Measurements from ENCODE around the gene LSAMP. TPM values are rescaled to one million over a fixed set of nuclear protein-coding genes. Genes with fewer than 3 reads are reported as not detected.

The LSAMP gene
- total RNA-seq, 4 donors from 2014 or later = 4.3 to 5.2 (median 5.0) TPM

- Histone ChIP-seq H3K4me3 (no peak overlapping the region), H3K36me3 (no peaks in the 10 kb centered on the region), H3K9me3 (no peaks in the 10 kb centered on the region), H3K27me3 (no peaks in the 10 kb centered on the region), H3K27ac (no peak overlapping the region), H3K4me1 (no peaks in the 10 kb centered on the region)
- no peak for DNase-seq (ENCODE audit: low spot score in 2 of 2)
- TF ChIP-seq CTCF (IDR thresholded peaks at IDR 0.05) (no peak), POLR2A (IDR thresholded peaks at IDR 0.05) (no peak), POLR2AphosphoS5 (IDR thresholded peaks at IDR 0.05) (no peak), EP300 (IDR thresholded peaks at IDR 0.05) (no peak)
These were observed 606.0 kb downstream of the LSAMP start for GRCh38 chr3:115839246-115839645.

- Histone ChIP-seq H3K4me3 (no peak overlapping the region), H3K27me3 (no peaks in the 10 kb centered on the region), H3K36me3 (no peaks in the 10 kb centered on the region), H3K4me1 (peaks cover 4% of the 10 kb centered on the region), H3K9me3 (no peaks in the 10 kb centered on the region), H3K27ac (no peak overlapping the region)
- TF ChIP-seq CTCF (IDR thresholded peaks at IDR 0.05) (no peak), POLR2A (IDR thresholded peaks at IDR 0.05) (no peak), EP300 (IDR thresholded peaks at IDR 0.05) (no peak), POLR2AphosphoS5 (IDR thresholded peaks at IDR 0.05) (no peak)
- no peak for DNase-seq (ENCODE audit: low spot score in 2 of 2)
- 93% methylated on average over 8 of the region's 8 CpGs for WGBS
These were observed 606.5 kb downstream of the LSAMP start for GRCh38 chr3:115838786-115839185.

GRCh38 chr3:115836944-115837343, 608.3 kb downstream of the LSAMP start:
- Histone ChIP-seq H3K27me3 (no peaks in the 10 kb centered on the region), H3K27ac (no peak overlapping the region), H3K4me1 (peaks cover 12% of the 10 kb centered on the region), H3K9me3 (no peaks in the 10 kb centered on the region), H3K36me3 (no peaks in the 10 kb centered on the region), H3K4me3 (no peak overlapping the region)
- DNase-seq (ENCODE audit: low spot score in 2 of 2) = no peak
- WGBS = 51% methylated on average over 3 of the region's 3 CpGs
- no peak for TF ChIP-seq POLR2A (IDR thresholded peaks at IDR 0.05)
- TF ChIP-seq POLR2AphosphoS5 (IDR thresholded peaks at IDR 0.05) = no peak
- no peak for TF ChIP-seq EP300 (IDR thresholded peaks at IDR 0.05)
- TF ChIP-seq CTCF (IDR thresholded peaks at IDR 0.05) = peak in 1 of 2 donors; percentile 44

- H3K9me3 ChIP-seq = no peaks in the 10 kb centered on the region
- H3K36me3 ChIP-seq = no peaks in the 10 kb centered on the region
- WGBS = 91% methylated on average over 4 of the region's 4 CpGs
- H3K27ac ChIP-seq = no peak overlapping the region
- DNase-seq (ENCODE audit: low spot score in 2 of 2) = no peak
- H3K4me3 ChIP-seq = no peak overlapping the region
- peaks cover 12% of the 10 kb centered on the region for H3K4me1 ChIP-seq
- TF ChIP-seq POLR2A (IDR thresholded peaks at IDR 0.05) = no peak
- no peak for TF ChIP-seq POLR2AphosphoS5 (IDR thresholded peaks at IDR 0.05)
- TF ChIP-seq CTCF (IDR thresholded peaks at IDR 0.05) = no peak
- TF ChIP-seq EP300 (IDR thresholded peaks at IDR 0.05) = no peak
- no peaks in the 10 kb centered on the region for H3K27me3 ChIP-seq
These were observed 609.3 kb downstream of the LSAMP start for GRCh38 chr3:115835946-115836345.

GRCh38 chr3:115834068-115834467, 611.2 kb downstream of the LSAMP start:
- no peak for TF ChIP-seq EP300 (IDR thresholded peaks at IDR 0.05)
- no peak for TF ChIP-seq POLR2A (IDR thresholded peaks at IDR 0.05)
- no peak for TF ChIP-seq POLR2AphosphoS5 (IDR thresholded peaks at IDR 0.05)
- no peak for TF ChIP-seq CTCF (IDR thresholded peaks at IDR 0.05)
- Histone ChIP-seq H3K4me1 (peaks cover 12% of the 10 kb centered on the region), H3K9me3 (no peaks in the 10 kb centered on the region), H3K27me3 (no peaks in the 10 kb centered on the region), H3K27ac (no peak overlapping the region), H3K36me3 (no peaks in the 10 kb centered on the region), H3K4me3 (no peak overlapping the region)
- WGBS = 61% methylated on average over 1 of the region's 1 CpG
- no peak for DNase-seq (ENCODE audit: low spot score in 2 of 2)
